ENCODE results near the gene EIF3M. TPM values are rescaled to one million over a fixed set of nuclear protein-coding genes. Genes with fewer than 3 reads are reported as not detected.

EIF3M gene
- total and polyA plus RNA-seq, 7 donors, result 135 to 435 (median 197) TPM

- Histone ChIP-seq H3K4me3 (no peak overlapping the region), H3K36me3 (ENCODE audit: insufficient read depth in 1 of 2, low read depth in 1 of 2) (no peaks in the 10 kb centered on the region), H3K4me1 (no peaks in the 10 kb centered on the region), H3K27ac (no peak overlapping the region), H3K9me3 (no peaks in the 10 kb centered on the region), H3K27me3 (ENCODE audit: insufficient read depth in 3 of 3, low read length in 2 of 3) (peaks cover 0 to 9% (median 0%) of the 10 kb centered on the region in 3 donors)
- WGBS, 3 donors, result 85 to 92% (median 88%) methylated on average over 2 of the region's 2 CpGs
- DNase-seq, result no peak
- no peak for ATAC-seq
- intact Hi-C loops (cut with DNase I), result no loop called here
- TF ChIP-seq CTCF (IDR thresholded peaks at IDR 0.05), result no peak
These were observed 17.1 kb upstream of the EIF3M start for GRCh38 chr11:32566517-32566916.

GRCh38 chr11:32567154-32567553 is 16.5 kb upstream of the EIF3M start:
- Histone ChIP-seq H3K27ac (no peak overlapping the region), H3K4me1 (no peaks in the 10 kb centered on the region), H3K27me3 (ENCODE audit: insufficient read depth in 3 of 3, low read length in 2 of 3) (peaks cover 0 to 12% (median 0%) of the 10 kb centered on the region in 3 donors), H3K4me3 (no peak overlapping the region), H3K9me3 (no peaks in the 10 kb centered on the region), H3K36me3 (ENCODE audit: insufficient read depth in 1 of 2, low read depth in 1 of 2) (no peaks in the 10 kb centered on the region)
- intact Hi-C loops (cut with DNase I), result no loop called here
- no peak for DNase-seq
- ATAC-seq, result no peak
- no peak for TF ChIP-seq CTCF (IDR thresholded peaks at IDR 0.05)
- WGBS, 3 donors, result 78 to 100% (median 92%) methylated on average over 1 of the region's 1 CpG

GRCh38 chr11:32569313-32569881 is 14.2 kb upstream of the EIF3M start:
- Histone ChIP-seq H3K36me3 (ENCODE audit: insufficient read depth in 1 of 2, low read depth in 1 of 2) (no peaks in the 10 kb centered on the region), H3K4me1 (no peaks in the 10 kb centered on the region), H3K4me3 (no peak overlapping the region), H3K27ac (no peak overlapping the region), H3K9me3 (no peaks in the 10 kb centered on the region), H3K27me3 (ENCODE audit: insufficient read depth in 3 of 3, low read length in 2 of 3) (peaks cover 0 to 18% (median 0%) of the 10 kb centered on the region in 3 donors)
- no peak for ATAC-seq
- intact Hi-C loops (cut with DNase I), result no loop called here
- TF ChIP-seq CTCF (IDR thresholded peaks at IDR 0.05), result no peak
- no peak for DNase-seq
- WGBS, 3 donors, result 45 to 68% (median 68%) methylated on average over 4 of the region's 4 CpGs

GRCh38 chr11:32571039-32571438 is 12.6 kb upstream of the EIF3M start:
- DNase-seq, result no peak
- intact Hi-C loops (cut with DNase I), result no loop called here
- ATAC-seq, result no peak
- H3K4me1 ChIP-seq, result no peaks in the 10 kb centered on the region
- peaks cover 0 to 18% (median 2%) of the 10 kb centered on the region in 3 donors for H3K27me3 ChIP-seq (ENCODE audit: insufficient read depth in 3 of 3, low read length in 2 of 3)
- WGBS, 3 donors, result 54 to 66% (median 65%) methylated on average over 10 of the region's 10 CpGs
- no peak overlapping the region for H3K4me3 ChIP-seq
- H3K27ac ChIP-seq, result no peak overlapping the region
- TF ChIP-seq CTCF (IDR thresholded peaks at IDR 0.05), result no peak
- no peaks in the 10 kb centered on the region for H3K36me3 ChIP-seq (ENCODE audit: insufficient read depth in 1 of 2, low read depth in 1 of 2)
- no peaks in the 10 kb centered on the region for H3K9me3 ChIP-seq

GRCh38 chr11:32573228-32573627 is 10.4 kb upstream of the EIF3M start:
- intact Hi-C loops (cut with DNase I), result no loop called here
- Histone ChIP-seq H3K4me1 (no peaks in the 10 kb centered on the region), H3K27me3 (ENCODE audit: insufficient read depth in 3 of 3, low read length in 2 of 3) (peaks cover 0 to 18% (median 2%) of the 10 kb centered on the region in 3 donors), H3K4me3 (no peak overlapping the region), H3K9me3 (no peaks in the 10 kb centered on the region), H3K27ac (no peak overlapping the region), H3K36me3 (ENCODE audit: insufficient read depth in 1 of 2, low read depth in 1 of 2) (no peaks in the 10 kb centered on the region)
- no peak for TF ChIP-seq CTCF (IDR thresholded peaks at IDR 0.05)
- 79 to 86% (median 82%) methylated on average over 4 of the region's 4 CpGs for WGBS, 3 donors
- no peak for ATAC-seq
- DNase-seq, result no peak
